Naive thymus-derived CD4-positive, alpha-beta T cell (primary cell): ENCODE results near the gene TOPAZ1. TPM values are rescaled to one million over a fixed set of nuclear protein-coding genes. Genes with fewer than 3 reads are reported as not detected.

Source experiments
- ATAC-seq: fragments of 150-1000 bp; cut with Tn5 transposase; 2 replicates; pipeline ENCODE4 v1.10.0; 2021; ENCODE audit warnings: mild to moderate bottlenecking, moderate library complexity
- CTCF ChIA-PET: fragments of 350-600 bp; sonication (Branson Sonifier 250); formaldehyde crosslinking; loops from one replicate; lab custom pipeline; 2021; ENCODE audit warnings: antibody characterized with exemption; lab: Charles Lee
- POLR2A ChIA-PET: fragments of 350-600 bp; sonication (Branson Sonifier 250); formaldehyde crosslinking; loops from one replicate; lab custom pipeline; 2021; ENCODE audit warnings: antibody characterized with exemption, inconsistent platforms; lab: Charles Lee
- DNase-seq, 9 donors: peaks; one replicate each; pipeline versions ENCODE4 v3.0.0 to v3.0.0-alpha.2; 2020 to 2022; ENCODE audit warnings: mixed read lengths in 1 of 9
- H3K27ac ChIP-seq: one replicate; pipeline ENCODE4 v1.7.0; 2013; ENCODE audit warnings: mild to moderate bottlenecking, low read depth, low read length, moderate library complexity
- H3K27me3 ChIP-seq, 2 donors: one replicate each; pipeline ENCODE4 v1.7.0; 2013; ENCODE audit warnings: low read length in 2 of 2, mild to moderate bottlenecking in 2 of 2, moderate library complexity in 2 of 2; ENCODE audit not compliant: control insufficient read depth in 2 of 2, insufficient read depth in 2 of 2
- H3K36me3 ChIP-seq, 3 experiments: 1 replicate in 2 of 3; 2 replicates in 1 of 3; pipeline ENCODE4 v1.7.0; 2013; ENCODE audit warnings: low read length in 3 of 3, mild to moderate bottlenecking in 3 of 3, moderate library complexity in 1 of 3; ENCODE audit not compliant: insufficient read depth in 3 of 3, control insufficient read depth in 2 of 3
- H3K4me1 ChIP-seq, 2 donors: one replicate each; pipeline ENCODE4 v1.7.0; 2013; ENCODE audit warnings: low read length in 2 of 2, mild to moderate bottlenecking in 2 of 2, moderate library complexity in 1 of 2; ENCODE audit not compliant: control insufficient read depth in 2 of 2, insufficient read depth in 2 of 2
- H3K4me3 ChIP-seq: 2 replicates; pipeline ENCODE4 v1.7.0; 2013; ENCODE audit warnings: mild to moderate bottlenecking, low read length
- H3K9me3 ChIP-seq, 3 experiments: 1 replicate in 2 of 3; 2 replicates in 1 of 3; pipeline ENCODE4 v1.7.0; 2013; ENCODE audit warnings: low read length in 3 of 3; ENCODE audit not compliant: control insufficient read depth in 2 of 3
- H3K27ac Mint-ChIP-seq, 9 donors: one replicate each; pipeline ENCODE4 v1.8.0; 2020 to 2022; ENCODE audit warnings: mixed read lengths in 9 of 9, mild to moderate bottlenecking in 8 of 9, moderate library complexity in 5 of 9, inconsistent platforms in 2 of 9
- H3K27me3 Mint-ChIP-seq, 5 donors: one replicate each; pipeline ENCODE4 v1.8.0; 2021 to 2022; ENCODE audit warnings: mixed read lengths in 5 of 5, mild to moderate bottlenecking in 1 of 5
- H3K36me3 Mint-ChIP-seq, 5 donors: one replicate each; pipeline ENCODE4 v1.8.0; 2020 to 2022; ENCODE audit warnings: mixed read lengths in 5 of 5, mild to moderate bottlenecking in 3 of 5, inconsistent platforms in 1 of 5
- H3K4me1 Mint-ChIP-seq, 7 donors: one replicate each; pipeline ENCODE4 v1.8.0; 2020 to 2022; ENCODE audit warnings: mixed read lengths in 7 of 7, mild to moderate bottlenecking in 3 of 7, inconsistent platforms in 1 of 7
- H3K4me3 Mint-ChIP-seq, 10 donors: one replicate each; pipeline ENCODE4 v1.8.0; 2020 to 2022; ENCODE audit warnings: mild to moderate bottlenecking in 10 of 10, mixed read lengths in 10 of 10, moderate library complexity in 6 of 10, inconsistent platforms in 2 of 10
- H3K9me3 Mint-ChIP-seq, 11 donors: one replicate each; pipeline ENCODE4 v1.8.0; 2020 to 2022; ENCODE audit warnings: mixed read lengths in 11 of 11, mild to moderate bottlenecking in 4 of 11, inconsistent platforms in 1 of 11, moderate library complexity in 1 of 11
- intact Hi-C, 2 donors: fragments of 100-400 bp; cut with micrococcal nuclease; formaldehyde crosslinking; loops; one replicate each; pipeline ENCODE4 v1.15.1; 2023
- polyA plus RNA-seq, 2 donors: library from polyadenylated mRNA; unstranded; fragments of 300-500 nt; fragmentation: Illumina TruSeq; gene quantifications; one replicate each; pipeline ENCODE4 v1.2.3, GENCODE V29; 2021
- total RNA-seq, 6 experiments: library from RNA in 5 of 6; stranded (reverse) in 5 of 6; gene quantifications; 1 replicate in 5 of 6; 2 replicates in 1 of 6; pipeline ENCODE4 v1.2.3 and lab custom pipeline; 2021 to 2026

TOPAZ1 gene
- total and polyA plus RNA-seq, 7 experiments from 2014 or later, result not detected

DNA sequence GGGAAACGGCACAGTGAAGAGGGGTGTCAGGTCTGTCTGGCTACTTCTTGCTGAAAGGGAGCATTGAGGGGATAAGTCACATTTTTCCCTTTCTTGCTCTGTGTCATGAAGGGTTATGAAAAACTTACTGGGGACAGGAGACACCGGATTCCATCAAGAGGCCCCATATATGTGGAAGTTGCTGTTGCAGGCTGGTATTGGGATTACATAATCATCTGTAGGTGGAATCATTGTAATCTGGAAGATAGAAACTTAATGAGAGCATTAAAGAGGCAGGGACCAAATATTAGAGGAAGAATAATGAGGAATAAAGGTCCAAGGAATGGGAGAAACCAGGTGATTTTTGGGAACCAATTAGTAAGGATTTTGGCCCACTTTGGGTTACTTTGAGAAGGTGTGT lies 92.6 kb downstream of the TOPAZ1 start:
- peaks cover 5 to 16% (median 13%) of the 10 kb centered on the region in 7 donors for H3K4me1 Mint-ChIP-seq
- no peaks in the 10 kb centered on the region for H3K9me3 ChIP-seq
- H3K4me3 ChIP-seq, result no peak overlapping the region
- no peak for DNase-seq
- H3K9me3 Mint-ChIP-seq, result no peaks in the 10 kb centered on the region
- H3K27me3 Mint-ChIP-seq, result peaks cover 8 to 28% (median 15%) of the 10 kb centered on the region in 5 donors
- H3K36me3 ChIP-seq, result peaks cover 0 to 6% (median 0%) of the 10 kb centered on the region in 3 experiments
- ATAC-seq, result no peak
- H3K4me1 ChIP-seq, result peaks cover 7 to 8% of the 10 kb centered on the region in 2 donors
- no peak overlapping the region for H3K4me3 Mint-ChIP-seq
- H3K27me3 ChIP-seq, result no peaks in the 10 kb centered on the region
- no peak overlapping the region for H3K27ac Mint-ChIP-seq
- H3K27ac ChIP-seq, result no peak overlapping the region
- no peaks in the 10 kb centered on the region for H3K36me3 Mint-ChIP-seq
- intact Hi-C loops, result loop anchor here (10.0 kb wide), 2 partner anchors 1040 to 1730 kb away; partner anchors contain the start of gene NKTR (in 1 of the 2)
- ChIA-PET CTCF (interaction anchor here (0.9 kb wide), 1 partner anchor 10 kb away, joined by 3 read pairs; no protein-coding TSS in a partner anchor), POLR2A (no interaction called here)

DNA sequence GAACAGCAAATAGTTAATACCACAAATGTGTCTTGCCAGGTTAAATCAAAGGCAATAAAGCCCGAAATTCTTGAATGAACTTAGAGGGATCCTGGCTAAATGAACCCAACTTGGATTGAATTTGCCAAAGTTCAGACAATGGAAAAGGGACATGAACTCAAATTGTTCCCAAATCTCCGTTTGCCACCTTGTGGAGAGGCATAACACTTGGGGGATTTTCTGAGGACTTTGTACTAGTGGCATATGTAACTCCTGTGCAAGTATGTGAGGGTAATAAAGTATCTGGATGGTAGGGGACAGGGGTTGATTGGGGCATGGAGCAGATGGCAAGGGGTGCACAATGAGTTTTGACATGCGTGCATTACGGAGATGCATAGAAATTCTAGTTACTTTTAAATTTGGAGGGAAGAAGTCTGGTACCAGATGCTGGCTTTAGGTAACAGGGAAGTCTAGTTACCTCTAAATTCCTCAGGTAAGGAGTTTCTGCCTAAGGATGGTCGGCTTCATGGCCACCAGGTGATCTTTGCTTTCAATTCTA lies 95.6 kb downstream of the TOPAZ1 start:
- intact Hi-C loops, result loop anchor here (1.0 to 10.0 kb wide), 7 partner anchors 290 to 1733 kb away; partner anchors contain the start of genes ABHD5 (in 1 of the 2), EXOSC7 (in 1 of the 2), NKTR (in 1 of the 2) and ZDHHC3 (in 1 of the 2)
- ATAC-seq (no peak), DNase-seq (no peak)
- H3K36me3 Mint-ChIP-seq, result peaks cover 0 to 4% (median 3%) of the 10 kb centered on the region in 5 donors
- no peaks in the 10 kb centered on the region for H3K9me3 Mint-ChIP-seq
- POLR2A ChIA-PET, result interaction anchor here (0.7 to 1.4 kb wide), 3 partner anchors 174 to 637 kb away, joined by 3 to 8 read pairs (median 3); no protein-coding TSS in a partner anchor
- Histone ChIP-seq H3K27me3 (no peaks in the 10 kb centered on the region), H3K9me3 (no peaks in the 10 kb centered on the region), H3K4me1 (peaks cover 14 to 16% of the 10 kb centered on the region in 2 donors), H3K27ac (peak overlapping the region; percentile 89), H3K36me3 (peaks cover 0 to 6% (median 0%) of the 10 kb centered on the region in 3 experiments), H3K4me3 (peak overlapping the region; percentile 91)
- H3K27me3 Mint-ChIP-seq, result peaks cover 7 to 18% (median 9%) of the 10 kb centered on the region in 5 donors
- H3K4me3 Mint-ChIP-seq, result peak overlapping the region; percentile 92 to 99 (median 96)
- H3K4me1 Mint-ChIP-seq, result peaks cover 12 to 45% (median 30%) of the 10 kb centered on the region in 7 donors
- peak overlapping the region; percentile 87 to 99 (median 96) for H3K27ac Mint-ChIP-seq
- CTCF ChIA-PET, result no interaction called here

DNA sequence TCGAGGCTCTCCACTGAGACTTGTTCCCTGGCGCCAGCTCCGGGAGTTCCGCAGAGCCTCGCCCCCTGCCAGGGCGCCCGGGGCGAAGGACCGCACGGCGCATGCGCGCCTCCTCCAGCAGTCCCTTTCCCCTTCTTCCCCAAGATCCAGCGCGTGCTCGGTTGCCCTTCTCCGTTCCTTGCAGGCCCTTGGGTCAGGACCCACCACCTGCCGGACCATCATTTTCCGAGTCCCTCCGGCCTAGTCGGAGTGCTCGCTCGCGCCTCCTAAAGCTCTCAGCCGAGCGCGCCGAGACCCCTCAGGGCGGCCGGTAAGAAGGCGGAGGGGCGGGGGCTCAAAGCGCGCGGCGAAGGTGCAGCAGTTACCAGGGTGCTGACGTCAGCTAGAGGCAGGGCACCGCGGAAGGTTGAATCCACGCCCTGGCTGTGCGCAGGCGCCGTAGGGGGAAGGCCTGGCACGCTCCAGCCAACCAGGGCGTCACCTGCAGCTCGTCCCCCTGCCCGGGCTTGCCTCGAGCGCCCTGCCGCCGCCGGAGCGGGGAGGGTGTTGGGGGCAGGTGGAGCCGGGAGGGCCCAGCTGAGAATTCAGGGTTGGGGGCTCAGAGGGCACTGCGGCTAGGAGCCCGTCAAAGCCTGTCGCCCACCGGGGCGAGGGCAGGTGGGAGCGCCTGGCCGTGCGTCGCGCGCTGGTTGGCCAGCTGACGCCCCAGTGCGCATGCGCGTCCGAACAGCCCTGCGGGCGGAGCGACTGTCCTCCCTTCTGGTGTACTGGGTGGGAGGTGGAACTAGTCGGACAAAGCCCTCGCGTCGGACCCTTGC lies 96.5 kb downstream of the TOPAZ1 start, which contains the start of gene TCAIM:
Gene TCAIM (plus strand): TSS at position 757 of the 818 bp plus-strand sequence. CDS start 16,017 bp downstream, outside the sequence.
- Histone ChIP-seq H3K36me3 (peaks cover 0 to 6% (median 0%) of the 10 kb centered on the region in 3 experiments), H3K27me3 (no peaks in the 10 kb centered on the region), H3K9me3 (no peaks in the 10 kb centered on the region), H3K4me3 (peak within 1 kb of the TSS; percentile 91), H3K27ac (peak within 1 kb of the TSS; percentile 89), H3K4me1 (peaks cover 14 to 16% of the 10 kb centered on the region in 2 donors)
- Mint-ChIP-seq H3K4me1 (peaks cover 12 to 45% (median 34%) of the 10 kb centered on the region in 7 donors), H3K27ac (peak within 1 kb of the TSS; percentile 87 to 99 (median 97)), H3K9me3 (no peaks in the 10 kb centered on the region), H3K36me3 (peaks cover 0 to 5% (median 4%) of the 10 kb centered on the region in 5 donors), H3K4me3 (peak within 1 kb of the TSS; percentile 92 to 99 (median 96)), H3K27me3 (peaks cover 5 to 14% (median 7%) of the 10 kb centered on the region in 5 donors)
- intact Hi-C loops, result loop anchor here (1.0 to 10.0 kb wide), 19 partner anchors 101 to 1733 kb away; partner anchors contain the start of genes ABHD5 (in 2 of the 2), ANO10 (in 2 of the 2), KIAA1143 (in 2 of the 2) and KIF15 (in 2 of the 2)
- POLR2A ChIA-PET, result interaction anchor here (0.6 to 1.4 kb wide), 14 partner anchors 16 to 638 kb away, joined by 3 to 14 read pairs (median 4); partner anchors contain the start of genes EXOSC7, KIAA1143, KIF15 and ZDHHC3
- CTCF ChIA-PET, result no interaction called here
- ATAC-seq (peak; percentile 97), DNase-seq (peak; percentile 97 to 100 (median 100))

DNA sequence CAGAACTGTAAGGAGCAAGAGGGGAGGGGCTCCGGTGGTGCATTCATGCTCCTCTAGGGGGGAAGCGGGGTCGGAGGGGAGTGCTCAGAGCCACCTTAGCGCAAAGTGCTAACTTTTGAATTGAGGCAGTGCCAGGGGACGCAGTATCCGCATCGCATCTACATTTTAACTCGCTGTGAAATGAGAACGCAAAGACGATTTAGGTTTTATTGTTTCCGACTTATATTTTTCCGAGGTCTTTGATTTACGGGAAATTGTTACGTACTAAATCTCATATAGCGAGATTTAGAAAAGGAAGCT lies 97.1 kb downstream of the TOPAZ1 start:
- no peaks in the 10 kb centered on the region for H3K9me3 ChIP-seq
- CTCF ChIA-PET, result no interaction called here
- intact Hi-C loops, result loop anchor here (1.0 to 10.0 kb wide), 20 partner anchors 101 to 1734 kb away; partner anchors contain the start of genes ABHD5 (in 2 of the 2), ANO10 (in 2 of the 2), KIAA1143 (in 2 of the 2) and KIF15 (in 2 of the 2)
- POLR2A ChIA-PET, result interaction anchor here (0.8 to 1.4 kb wide), 11 partner anchors 15 to 638 kb away, joined by 3 to 14 read pairs (median 3); partner anchors contain the start of genes EXOSC7, KIAA1143, KIF15 and ZDHHC3
- peak overlapping the region; percentile 87 to 99 (median 97) for H3K27ac Mint-ChIP-seq
- H3K36me3 ChIP-seq, result peaks cover 0 to 6% (median 0%) of the 10 kb centered on the region in 3 experiments
- peaks cover 0 to 9% (median 4%) of the 10 kb centered on the region in 5 donors for H3K27me3 Mint-ChIP-seq
- peak overlapping the region; percentile 92 to 99 (median 96) for H3K4me3 Mint-ChIP-seq
- DNase-seq (no peak), ATAC-seq (no peak)
- H3K4me1 ChIP-seq, result peaks cover 14 to 16% of the 10 kb centered on the region in 2 donors
- peaks cover 0 to 5% (median 4%) of the 10 kb centered on the region in 5 donors for H3K36me3 Mint-ChIP-seq
- peaks cover 12 to 45% (median 35%) of the 10 kb centered on the region in 7 donors for H3K4me1 Mint-ChIP-seq
- peak overlapping the region; percentile 91 for H3K4me3 ChIP-seq
- H3K9me3 Mint-ChIP-seq, result no peaks in the 10 kb centered on the region
- no peaks in the 10 kb centered on the region for H3K27me3 ChIP-seq
- H3K27ac ChIP-seq, result peak overlapping the region; percentile 89

DNA sequence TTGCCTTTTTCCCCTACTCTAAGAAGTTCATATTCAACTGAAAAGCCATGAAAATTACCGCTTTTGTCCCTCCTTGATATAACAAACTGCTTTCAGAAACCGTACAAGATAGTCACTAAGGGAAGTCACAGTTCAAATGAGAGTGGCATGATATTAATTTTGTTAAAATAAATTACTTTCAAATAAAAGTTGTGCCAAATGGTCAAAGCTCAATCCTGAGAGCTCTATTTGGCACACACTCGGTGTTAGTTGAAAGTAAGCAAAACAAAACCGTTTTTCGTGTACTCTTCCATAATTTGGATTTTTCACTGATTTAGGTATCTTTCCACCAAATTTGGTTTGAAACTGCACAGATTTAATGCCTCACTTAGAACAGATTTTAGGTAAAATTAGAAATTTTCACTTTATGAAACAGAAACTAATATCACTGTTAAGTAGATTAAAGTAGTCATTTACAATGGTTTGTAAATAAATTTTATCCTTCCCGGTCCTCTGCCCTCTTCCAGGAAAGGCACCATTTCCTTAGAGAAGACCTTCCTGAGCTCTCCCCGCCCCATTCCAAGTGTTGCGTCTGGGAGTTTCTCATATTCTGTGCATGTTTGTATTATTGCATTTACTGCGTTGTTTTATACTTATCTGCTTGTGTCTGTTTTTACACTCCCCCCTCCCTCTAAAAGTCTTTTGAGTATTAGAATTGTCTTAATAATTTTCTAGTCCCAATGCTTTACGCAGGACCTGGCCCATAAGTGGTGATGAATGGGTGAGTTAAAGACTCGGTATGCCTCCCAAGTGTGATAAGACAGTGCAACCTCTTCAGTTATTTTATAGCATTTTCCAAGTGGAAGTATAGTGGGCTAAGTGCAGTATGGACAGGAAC lies 97.7 kb downstream of the TOPAZ1 start:
- no peaks in the 10 kb centered on the region for H3K9me3 Mint-ChIP-seq
- H3K4me3 Mint-ChIP-seq, result peak overlapping the region; percentile 92 to 99 (median 96)
- intact Hi-C loops, result loop anchor here (1.0 to 10.0 kb wide), 11 partner anchors 216 to 1735 kb away; partner anchors contain the start of genes ABHD5 (in 2 of the 2), EXOSC7 (in 1 of the 2), NKTR (in 1 of the 2) and SACM1L (in 1 of the 2)
- H3K36me3 Mint-ChIP-seq, result peaks cover 0 to 5% (median 4%) of the 10 kb centered on the region in 5 donors
- ATAC-seq, result no peak
- peaks cover 0 to 6% (median under 1%) of the 10 kb centered on the region in 5 donors for H3K27me3 Mint-ChIP-seq
- peak overlapping the region; percentile 87 to 99 (median 97) for H3K27ac Mint-ChIP-seq
- no peaks in the 10 kb centered on the region for H3K9me3 ChIP-seq
- peaks cover 12 to 45% (median 35%) of the 10 kb centered on the region in 7 donors for H3K4me1 Mint-ChIP-seq
- DNase-seq, result no peak
- H3K27me3 ChIP-seq, result no peaks in the 10 kb centered on the region
- H3K36me3 ChIP-seq, result peaks cover 0 to 6% (median 0%) of the 10 kb centered on the region in 3 experiments
- peaks cover 14 to 16% of the 10 kb centered on the region in 2 donors for H3K4me1 ChIP-seq
- peak overlapping the region; percentile 91 for H3K4me3 ChIP-seq
- POLR2A ChIA-PET, result interaction anchor here (0.8 to 1.4 kb wide), 6 partner anchors 65 to 637 kb away, joined by 3 to 8 read pairs (median 4); partner anchors contain the start of genes EXOSC7 and ZDHHC3
- CTCF ChIA-PET, result interaction anchor here (0.7 kb wide), 1 partner anchor 371 kb away, joined by 3 read pairs; no protein-coding TSS in a partner anchor
- H3K27ac ChIP-seq, result peak overlapping the region; percentile 89
